WI38 (cell line): ENCODE measurements around the gene ZC3H4.

Source experiments
- H3K4me3 ChIP-seq: 2 replicates; pipeline ENCODE4 v1.5.1; 2011; ENCODE audit warnings: low read depth, mild to moderate bottlenecking, control low read depth, low read length
- TF ChIP-seq, protein P1 (sequence below): IDR thresholded peaks from 2 replicates; pipeline ENCODE4 v1.5.1; 2012; ENCODE audit warnings: low read depth, mild to moderate bottlenecking, control low read depth, low read length

Gene ZC3H4

DNA sequence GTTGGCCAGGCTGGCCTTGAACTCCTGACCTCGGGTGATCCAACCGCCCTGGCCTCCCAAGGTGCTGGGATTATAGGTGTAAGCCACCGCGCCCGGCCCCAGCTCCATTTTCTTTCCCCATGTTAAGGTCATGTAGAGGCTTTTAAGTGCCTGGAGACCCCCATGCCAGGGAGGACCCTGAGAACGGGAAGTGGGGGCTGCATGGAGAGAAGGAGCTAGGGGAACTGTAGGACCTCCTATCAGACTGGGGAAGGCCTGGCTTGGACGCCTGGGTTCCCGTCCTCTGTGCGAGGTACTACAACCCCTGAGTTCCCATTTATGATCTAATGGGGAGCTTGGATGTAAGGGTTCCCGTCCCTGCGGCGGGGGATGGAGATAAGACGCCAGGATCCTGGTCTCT is 94.7 kb downstream of the ZC3H4 start:
- H3K4me3 ChIP-seq, result no peak overlapping the region
- TF ChIP-seq, protein P1, sequence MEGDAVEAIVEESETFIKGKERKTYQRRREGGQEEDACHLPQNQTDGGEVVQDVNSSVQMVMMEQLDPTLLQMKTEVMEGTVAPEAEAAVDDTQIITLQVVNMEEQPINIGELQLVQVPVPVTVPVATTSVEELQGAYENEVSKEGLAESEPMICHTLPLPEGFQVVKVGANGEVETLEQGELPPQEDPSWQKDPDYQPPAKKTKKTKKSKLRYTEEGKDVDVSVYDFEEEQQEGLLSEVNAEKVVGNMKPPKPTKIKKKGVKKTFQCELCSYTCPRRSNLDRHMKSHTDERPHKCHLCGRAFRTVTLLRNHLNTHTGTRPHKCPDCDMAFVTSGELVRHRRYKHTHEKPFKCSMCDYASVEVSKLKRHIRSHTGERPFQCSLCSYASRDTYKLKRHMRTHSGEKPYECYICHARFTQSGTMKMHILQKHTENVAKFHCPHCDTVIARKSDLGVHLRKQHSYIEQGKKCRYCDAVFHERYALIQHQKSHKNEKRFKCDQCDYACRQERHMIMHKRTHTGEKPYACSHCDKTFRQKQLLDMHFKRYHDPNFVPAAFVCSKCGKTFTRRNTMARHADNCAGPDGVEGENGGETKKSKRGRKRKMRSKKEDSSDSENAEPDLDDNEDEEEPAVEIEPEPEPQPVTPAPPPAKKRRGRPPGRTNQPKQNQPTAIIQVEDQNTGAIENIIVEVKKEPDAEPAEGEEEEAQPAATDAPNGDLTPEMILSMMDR, result no peak
